H9 (cell line): ENCODE measurements around the gene ENOX1. TPM values are rescaled to one million over a fixed set of nuclear protein-coding genes. Genes with fewer than 3 reads are reported as not detected.

ENCODE experiments used
- DNase-seq: peaks from one replicate; pipeline ENCODE4 v3.0.0-alpha.2; 2017
- H2AFZ ChIP-seq: one replicate; pipeline ENCODE4 v1.6.1; 2013; ENCODE audit warnings: mild to moderate bottlenecking, low read length, control low read depth, moderate library complexity
- H2AK5ac ChIP-seq: 2 replicates; pipeline ENCODE4 v1.6.1; 2013; ENCODE audit warnings: low read length, control low read depth, mixed read lengths; ENCODE audit not compliant: insufficient read length
- H2BK120ac ChIP-seq: one replicate; pipeline ENCODE4 v1.6.1; 2013; ENCODE audit warnings: low read depth, mild to moderate bottlenecking, low read length, control low read depth, inconsistent platforms; ENCODE audit not compliant: poor library complexity, severe bottlenecking
- H2BK12ac ChIP-seq: 2 replicates; pipeline ENCODE4 v1.6.1; 2013; ENCODE audit warnings: low read length, control low read depth, mixed read lengths, low read depth; ENCODE audit not compliant: insufficient read length
- H2BK15ac ChIP-seq: 2 replicates; pipeline ENCODE4 v1.6.1; 2013; ENCODE audit warnings: low read depth, low read length, control low read depth
- H2BK20ac ChIP-seq: one replicate; pipeline ENCODE4 v1.6.1; 2013; ENCODE audit warnings: low read depth, mild to moderate bottlenecking, low read length, control low read depth, inconsistent platforms; ENCODE audit not compliant: poor library complexity, severe bottlenecking
- H2BK5ac ChIP-seq: 2 replicates; pipeline ENCODE4 v1.6.1; 2013; ENCODE audit warnings: low read length, control low read depth, mixed read lengths; ENCODE audit not compliant: insufficient read length
- H3K14ac ChIP-seq: 2 replicates; pipeline ENCODE4 v1.6.1; 2013; ENCODE audit warnings: low read length, control low read depth; ENCODE audit not compliant: insufficient read depth
- H3K18ac ChIP-seq: 2 replicates; pipeline ENCODE4 v1.6.1; 2013; ENCODE audit warnings: low read depth, mild to moderate bottlenecking, mixed read lengths, low read length, control low read depth; ENCODE audit not compliant: insufficient read length
- H3K23ac ChIP-seq: 2 replicates; pipeline ENCODE4 v1.6.1; 2013; ENCODE audit warnings: low read length, control low read depth, mixed read lengths, low read depth; ENCODE audit not compliant: insufficient read length
- H3K23me2 ChIP-seq: 2 replicates; pipeline ENCODE4 v1.6.1; 2013; ENCODE audit warnings: low read depth, mild to moderate bottlenecking, mixed read lengths, low read length, control low read depth; ENCODE audit not compliant: insufficient read length, poor library complexity, severe bottlenecking
- H3K27ac ChIP-seq: 2 replicates; pipeline ENCODE4 v1.5.1; 2013; ENCODE audit warnings: low read length, control low read depth, mixed read lengths, low read depth; ENCODE audit not compliant: insufficient read length
- H3K27me3 ChIP-seq: 2 replicates; pipeline ENCODE4 v1.6.1; 2013; ENCODE audit warnings: low read length, control low read depth, inconsistent platforms; ENCODE audit not compliant: insufficient read depth
- H3K4ac ChIP-seq: 2 replicates; pipeline ENCODE4 v1.6.1; 2013; ENCODE audit warnings: low read depth, mild to moderate bottlenecking, control low read depth, inconsistent platforms, low read length, moderate library complexity
- H3K4me1 ChIP-seq: 2 replicates; pipeline ENCODE4 v1.6.1; 2013; ENCODE audit warnings: low read length, control low read depth, inconsistent platforms; ENCODE audit not compliant: insufficient read depth
- H3K4me2 ChIP-seq: 2 replicates; pipeline ENCODE4 v1.6.1; 2013; ENCODE audit warnings: low read length, control low read depth, mixed read lengths; ENCODE audit not compliant: insufficient read length, insufficient read depth
- H3K56ac ChIP-seq: 2 replicates; pipeline ENCODE4 v1.6.1; 2013; ENCODE audit warnings: low read depth, mild to moderate bottlenecking, mixed read lengths, low read length, control low read depth; ENCODE audit not compliant: insufficient read length
- H3K79me1 ChIP-seq: 2 replicates; pipeline ENCODE4 v1.6.1; 2013; ENCODE audit warnings: low read depth, mild to moderate bottlenecking, moderate library complexity, low read length, control low read depth, inconsistent platforms; ENCODE audit not compliant: insufficient read depth, poor library complexity, severe bottlenecking
- H3K79me2 ChIP-seq: 2 replicates; pipeline ENCODE4 v1.6.1; 2013; ENCODE audit warnings: low read length, control low read depth, inconsistent platforms; ENCODE audit not compliant: insufficient read depth
- H3K9ac ChIP-seq: 2 replicates; pipeline ENCODE4 v1.6.1; 2013; ENCODE audit warnings: low read length, control low read depth, mixed read lengths; ENCODE audit not compliant: insufficient read length; ENCODE audit errors: extremely low read depth
- H3K9me3 ChIP-seq: one replicate; pipeline ENCODE4 v1.6.1; 2013; ENCODE audit warnings: low read depth, low read length, inconsistent platforms; ENCODE audit not compliant: control insufficient read depth
- H3T11ph ChIP-seq: one replicate; pipeline ENCODE4 v1.6.1; 2013; ENCODE audit warnings: mild to moderate bottlenecking, low read length, control low read depth, inconsistent platforms
- H4K20me1 ChIP-seq: one replicate; pipeline ENCODE4 v1.6.1; 2013; ENCODE audit not compliant: control insufficient read depth, insufficient read length, insufficient read depth
- H4K5ac ChIP-seq: 2 replicates; pipeline ENCODE4 v1.6.1; 2013; ENCODE audit warnings: low read depth, mild to moderate bottlenecking, mixed read lengths, low read length, control low read depth; ENCODE audit not compliant: insufficient read length
- H4K8ac ChIP-seq: replicated peaks from 2 replicates; pipeline ENCODE4 v1.6.1; 2013; ENCODE audit warnings: low read length, control low read depth, mixed read lengths, low read depth; ENCODE audit not compliant: insufficient read length
- H4K91ac ChIP-seq: 2 replicates; pipeline ENCODE4 v1.6.1; 2013; ENCODE audit warnings: low read depth, mild to moderate bottlenecking, moderate library complexity, mixed read lengths, low read length, control low read depth; ENCODE audit not compliant: insufficient read length
- H3K27ac Mint-ChIP-seq, 3 experiments: 2 replicates in 2 of 3; 3 replicates in 1 of 3; pipeline ENCODE4 v1.8.0; 2020 to 2021; ENCODE audit warnings: mixed read lengths in 3 of 3, mild to moderate bottlenecking in 1 of 3, moderate library complexity in 1 of 3
- H3K27me3 Mint-ChIP-seq: 2 replicates; pipeline ENCODE4 v1.8.0; 2021; ENCODE audit warnings: low read depth, mild to moderate bottlenecking, moderate library complexity, mixed read lengths
- H3K36me3 Mint-ChIP-seq, 3 experiments: 2 replicates in 2 of 3; 3 replicates in 1 of 3; pipeline ENCODE4 v1.8.0; 2020 to 2021; ENCODE audit warnings: low read depth in 3 of 3, mixed read lengths in 3 of 3; ENCODE audit not compliant: insufficient read depth in 1 of 3
- H3K4me1 Mint-ChIP-seq, 2 experiments: 2 replicates each; pipeline ENCODE4 v1.8.0; 2020; ENCODE audit warnings: mixed read lengths in 2 of 2
- H3K4me3 Mint-ChIP-seq, 2 experiments: 2 replicates in 1 of 2; 3 replicates in 1 of 2; pipeline ENCODE4 v1.8.0; 2020 to 2021; ENCODE audit warnings: mild to moderate bottlenecking in 2 of 2, mixed read lengths in 2 of 2, moderate library complexity in 1 of 2
- H3K9me3 Mint-ChIP-seq, 2 experiments: 2 replicates in 1 of 2; 3 replicates in 1 of 2; pipeline ENCODE4 v1.8.0; 2020; ENCODE audit warnings: mild to moderate bottlenecking in 2 of 2, mixed read lengths in 2 of 2, moderate library complexity in 1 of 2
- total RNA-seq: library from RNA; stranded (reverse); gene quantifications from 2 replicates; pipeline ENCODE4 v1.2.1, GENCODE V29; 2021
- TF ChIP-seq, protein P1 (sequence below): fragments of 200-600 bp; sonication (generic); conservative IDR thresholded peaks from 3 replicates; pipeline ENCODE4 v1.8.0; 2021; ENCODE audit warnings: antibody characterized with exemption, mild to moderate bottlenecking

The ENOX1 gene
- total RNA-seq, 1 experiment from 2014 or later: 0.24 TPM

- H3K79me1 ChIP-seq: no peaks in the 10 kb centered on the region
- H4K91ac ChIP-seq: no peak overlapping the region
- no peak overlapping the region for H2BK12ac ChIP-seq
- no peak overlapping the region for H2AFZ ChIP-seq
- no peak overlapping the region for H3T11ph ChIP-seq
- Mint-ChIP-seq H3K36me3 (no peaks in the 10 kb centered on the region; a peak in 1 of 7 replicates), H3K27ac (peak overlapping the region in 1 of 3 experiments; percentile 70; a peak in 2 of 7 replicates), H3K4me1 (peaks cover 6% of the 10 kb centered on the region in 2 experiments), H3K9me3 (peaks cover 5 to 8% of the 10 kb centered on the region in 2 experiments; a peak in 4 of 5 replicates), H3K27me3 (no peaks in the 10 kb centered on the region), H3K4me3 (no peak overlapping the region)
- H2BK5ac ChIP-seq: no peak overlapping the region
- H2BK120ac ChIP-seq: no peak overlapping the region
- H4K5ac ChIP-seq: no peak overlapping the region
- H3K4me1 ChIP-seq: no peaks in the 10 kb centered on the region
- H3K56ac ChIP-seq: no peak overlapping the region
- TF ChIP-seq, protein P1, sequence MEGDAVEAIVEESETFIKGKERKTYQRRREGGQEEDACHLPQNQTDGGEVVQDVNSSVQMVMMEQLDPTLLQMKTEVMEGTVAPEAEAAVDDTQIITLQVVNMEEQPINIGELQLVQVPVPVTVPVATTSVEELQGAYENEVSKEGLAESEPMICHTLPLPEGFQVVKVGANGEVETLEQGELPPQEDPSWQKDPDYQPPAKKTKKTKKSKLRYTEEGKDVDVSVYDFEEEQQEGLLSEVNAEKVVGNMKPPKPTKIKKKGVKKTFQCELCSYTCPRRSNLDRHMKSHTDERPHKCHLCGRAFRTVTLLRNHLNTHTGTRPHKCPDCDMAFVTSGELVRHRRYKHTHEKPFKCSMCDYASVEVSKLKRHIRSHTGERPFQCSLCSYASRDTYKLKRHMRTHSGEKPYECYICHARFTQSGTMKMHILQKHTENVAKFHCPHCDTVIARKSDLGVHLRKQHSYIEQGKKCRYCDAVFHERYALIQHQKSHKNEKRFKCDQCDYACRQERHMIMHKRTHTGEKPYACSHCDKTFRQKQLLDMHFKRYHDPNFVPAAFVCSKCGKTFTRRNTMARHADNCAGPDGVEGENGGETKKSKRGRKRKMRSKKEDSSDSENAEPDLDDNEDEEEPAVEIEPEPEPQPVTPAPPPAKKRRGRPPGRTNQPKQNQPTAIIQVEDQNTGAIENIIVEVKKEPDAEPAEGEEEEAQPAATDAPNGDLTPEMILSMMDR: no peak
- H3K27me3 ChIP-seq: no peaks in the 10 kb centered on the region
- H3K27ac ChIP-seq: no peak overlapping the region
- H2AK5ac ChIP-seq: no peak overlapping the region
- H3K4ac ChIP-seq: no peak overlapping the region
- no peak overlapping the region for H3K4me2 ChIP-seq
- H2BK20ac ChIP-seq: no peak overlapping the region
- H3K14ac ChIP-seq: no peak overlapping the region
- H3K18ac ChIP-seq: no peak overlapping the region
- no peak overlapping the region for H3K23ac ChIP-seq
- no peaks in the 10 kb centered on the region for H4K20me1 ChIP-seq
- H3K79me2 ChIP-seq: no peaks in the 10 kb centered on the region
- H4K8ac ChIP-seq: no peak overlapping the region
- no peak overlapping the region for H3K9ac ChIP-seq
- no peaks in the 10 kb centered on the region for H3K9me3 ChIP-seq
- no peaks in the 10 kb centered on the region for H3K23me2 ChIP-seq
- no peak for DNase-seq
- H2BK15ac ChIP-seq: no peak overlapping the region
Measured at GRCh38 chr13:43614063-43614462, 172.7 kb downstream of the ENOX1 start.
